NCI-H2227 treated with DMSO at 0.1 percent for 48 hours (cell line): Measurements from ENCODE around the gene CDC42EP4.
"Not testable (repeated sequence)": the region's sequence is repeated elsewhere in the genome, so short reads cannot be mapped to it uniquely, and the experiment has no call there.

Source experiments
- DNase-seq: peaks from one replicate; lab custom pipeline; 2025; lab: John Stamatoyannopoulos, UW

The CDC42EP4 gene

GRCh38 chr17:73318836-73319235, 7.0 kb upstream of the CDC42EP4 start:
- no peak for DNase-seq

GRCh38 chr17:73318427-73318813, 6.6 kb upstream of the CDC42EP4 start:
- DNase-seq, result no peak

GRCh38 chr17:73317513-73318426, 6.0 kb upstream of the CDC42EP4 start:
- DNase-seq, result no peak

DNA sequence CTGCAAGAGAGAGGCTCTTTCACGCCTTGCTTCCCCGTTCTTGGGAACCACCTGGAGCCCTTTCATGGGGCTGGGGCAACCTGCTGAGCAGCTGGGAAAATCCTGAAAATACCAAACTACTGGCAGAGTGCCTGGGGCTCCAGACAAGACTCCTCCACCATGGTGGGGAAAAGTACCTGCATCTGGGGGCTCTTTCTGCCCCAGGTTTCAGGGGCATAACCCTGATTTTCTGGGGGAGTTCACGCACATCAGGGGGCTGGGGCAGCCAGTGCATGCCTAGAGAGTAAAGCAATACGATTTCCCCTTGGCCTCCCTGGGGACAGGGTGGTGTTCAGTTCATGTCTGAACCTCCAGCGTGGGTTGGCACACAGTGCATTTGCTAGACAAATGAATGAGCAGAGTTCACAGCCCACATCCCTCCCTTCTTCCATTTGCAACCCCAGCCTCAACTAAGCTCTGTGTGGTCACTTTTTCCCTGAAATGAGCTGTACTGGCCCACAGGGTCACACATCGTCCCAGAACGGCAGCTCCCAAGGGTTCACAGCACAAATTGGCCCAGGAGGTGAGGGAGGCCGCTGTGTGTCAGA, 5.2 kb upstream of the CDC42EP4 start:
- no peak for DNase-seq

- no peak for DNase-seq
These were observed 3.7 kb upstream of the CDC42EP4 start for GRCh38 chr17:73315471-73315870.

- no peak for DNase-seq
These were observed 1.8 kb upstream of the CDC42EP4 start for GRCh38 chr17:73313526-73314127.

DNA sequence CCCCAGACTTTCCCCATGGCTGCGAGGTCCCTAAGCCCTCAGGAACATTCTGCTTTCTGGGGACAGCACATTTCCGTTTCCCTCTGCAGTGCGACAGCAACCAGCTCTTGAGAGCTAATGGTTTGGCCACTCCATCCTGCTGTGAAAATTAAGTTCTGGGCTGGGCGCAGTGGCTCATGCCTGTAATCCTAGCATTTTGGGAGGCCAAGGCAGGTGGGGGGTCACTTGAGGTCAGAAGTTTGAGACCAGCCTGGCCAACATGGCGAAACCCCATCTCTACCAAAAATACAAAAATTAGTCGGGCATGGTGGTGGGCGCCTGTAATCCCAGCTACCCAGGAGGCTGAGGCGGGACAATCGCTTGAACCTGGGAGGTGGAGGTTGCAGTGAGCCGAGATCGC, 1.1 kb upstream of the CDC42EP4 start:
- not testable (repeated sequence) for DNase-seq

DNA sequence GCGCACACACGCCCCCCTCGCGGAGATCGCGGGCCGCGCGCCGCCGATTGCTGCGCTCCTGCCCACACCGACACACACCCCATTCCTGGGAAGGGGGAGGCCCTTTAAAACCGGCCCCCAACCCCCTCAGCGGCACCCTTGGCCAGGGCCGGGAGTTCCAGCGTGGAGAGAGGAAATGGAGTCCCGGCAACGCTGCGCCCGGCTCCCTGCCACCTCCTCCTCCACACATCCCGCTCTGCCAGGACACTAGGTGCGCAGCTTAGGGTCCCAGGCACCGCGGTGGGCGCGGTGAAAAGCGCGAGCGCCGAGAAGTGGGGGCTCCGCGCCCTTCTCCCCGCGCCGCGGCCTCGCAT, 397 bp downstream of the CDC42EP4 start:
- DNase-seq, result no peak

- DNase-seq, result no peak
These were observed 1.8 kb downstream of the CDC42EP4 start for GRCh38 chr17:73309727-73310596.

GRCh38 chr17:73308959-73309358, 2.8 kb downstream of the CDC42EP4 start:
- not testable (repeated sequence) for DNase-seq

DNA sequence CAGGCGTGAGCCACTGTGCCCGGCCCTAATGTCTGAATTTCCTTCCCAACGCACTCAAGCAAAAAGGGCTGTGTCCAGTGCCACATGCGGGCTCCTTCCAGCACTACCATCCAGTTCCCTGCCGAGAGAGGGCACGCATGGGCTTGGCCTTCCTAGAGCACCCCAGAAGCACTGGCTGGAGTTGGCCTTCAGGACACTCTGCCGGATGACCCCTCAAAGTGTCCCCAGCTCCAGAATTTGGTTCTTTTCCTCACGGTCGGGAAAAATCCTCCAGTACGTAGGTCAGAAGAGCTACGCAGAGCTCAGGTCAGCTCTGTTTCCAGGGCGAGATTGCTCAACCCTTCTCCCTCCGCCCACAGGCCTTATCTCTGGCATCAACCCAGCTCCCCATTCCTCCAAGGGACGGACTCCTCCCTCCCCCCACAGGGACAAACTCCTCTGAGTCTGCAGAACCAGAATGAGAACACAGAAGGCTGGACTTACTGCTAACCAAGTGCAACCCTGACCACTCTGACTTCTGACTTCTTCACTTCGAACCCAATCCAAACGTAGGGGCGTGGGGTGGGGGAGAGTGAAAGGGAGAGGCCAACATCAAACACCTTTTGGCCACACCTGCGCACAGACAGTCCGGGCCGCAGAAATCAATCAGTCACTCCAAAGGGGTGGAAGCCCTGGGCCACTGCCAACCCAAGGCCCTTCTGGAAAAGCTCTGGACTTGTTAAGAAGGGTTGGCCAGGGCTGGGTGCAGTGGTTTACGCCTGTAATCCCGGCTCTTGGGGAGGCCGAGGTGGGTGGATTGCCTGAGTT, 3.6 kb downstream of the CDC42EP4 start:
- DNase-seq, result no peak

GRCh38 chr17:73307130-73307529, 4.7 kb downstream of the CDC42EP4 start:
- DNase-seq, result no peak

GRCh38 chr17:73305845-73306836, 5.7 kb downstream of the CDC42EP4 start:
- DNase-seq, result no peak

DNA sequence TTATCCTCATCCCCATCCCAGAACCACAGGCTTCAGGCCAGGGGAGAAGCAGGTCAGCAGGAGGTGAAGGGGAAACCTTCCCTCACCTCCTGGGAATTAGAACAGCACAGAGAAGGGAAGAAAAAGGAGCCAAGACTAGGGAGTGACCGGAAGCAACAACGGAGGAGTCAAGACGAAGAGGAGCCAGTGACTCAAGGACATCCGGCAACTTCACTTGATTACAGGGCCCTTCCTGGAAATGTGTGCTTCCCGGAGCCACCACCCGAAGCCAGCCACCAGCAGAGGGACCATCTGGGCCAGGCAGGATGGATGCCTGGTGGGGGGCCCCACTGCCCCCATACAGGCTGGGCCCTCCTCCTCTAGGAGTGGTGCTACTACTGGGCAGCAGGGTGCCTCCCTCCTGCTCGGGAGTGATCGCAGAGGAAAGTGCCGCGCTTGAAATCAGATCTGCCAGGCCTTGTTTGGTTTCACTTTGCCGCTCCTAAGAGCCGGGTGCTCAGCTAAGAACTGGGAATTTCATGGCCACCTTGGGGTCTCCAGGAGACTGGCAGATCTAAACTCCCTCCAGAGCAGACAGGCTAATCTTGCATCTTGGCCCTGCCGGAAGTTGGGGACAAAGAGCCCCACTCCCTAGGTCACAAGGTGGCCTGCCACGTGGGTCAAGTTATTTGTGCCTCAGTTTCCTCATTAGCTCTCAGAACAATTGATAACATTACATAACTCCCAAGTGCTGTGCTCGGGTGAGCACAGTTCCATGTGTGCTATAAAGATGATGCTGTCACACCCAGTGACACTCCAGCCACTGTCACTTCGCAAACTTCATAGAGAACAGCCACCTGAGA, 6.6 kb downstream of the CDC42EP4 start:
- DNase-seq, result peak; percentile 60

- no peak for DNase-seq
These were observed 7.4 kb downstream of the CDC42EP4 start for GRCh38 chr17:73304438-73304837.

- DNase-seq, result no peak
These were observed 9.6 kb downstream of the CDC42EP4 start for GRCh38 chr17:73302189-73302588.

GRCh38 chr17:73301369-73301768, 10.4 kb downstream of the CDC42EP4 start:
- DNase-seq, result no peak

- no peak for DNase-seq
These were observed 11.4 kb downstream of the CDC42EP4 start for GRCh38 chr17:73300392-73300791.
